Naive thymus-derived CD4-positive, alpha-beta T cell (primary cell): ENCODE measurements around the gene ADCK2. TPM values are rescaled to one million over a fixed set of nuclear protein-coding genes. Genes with fewer than 3 reads are reported as not detected.
"Not testable (repeated sequence)": the region's sequence is repeated elsewhere in the genome, so short reads cannot be mapped to it uniquely, and the experiment has no call there.

Source experiments
- ATAC-seq: fragments of 150-1000 bp; cut with Tn5 transposase; 2 replicates; pipeline ENCODE4 v1.10.0; 2021; ENCODE audit warnings: mild to moderate bottlenecking, moderate library complexity
- CTCF ChIA-PET: fragments of 350-600 bp; sonication (Branson Sonifier 250); formaldehyde crosslinking; loops from one replicate; lab custom pipeline; 2021; ENCODE audit warnings: antibody characterized with exemption; lab: Charles Lee
- POLR2A ChIA-PET: fragments of 350-600 bp; sonication (Branson Sonifier 250); formaldehyde crosslinking; loops from one replicate; lab custom pipeline; 2021; ENCODE audit warnings: antibody characterized with exemption, inconsistent platforms; lab: Charles Lee
- DNase-seq, 9 donors: peaks; one replicate each; pipeline versions ENCODE4 v3.0.0 to v3.0.0-alpha.2; 2020 to 2022; ENCODE audit warnings: mixed read lengths in 1 of 9
- H3K27ac ChIP-seq: one replicate; pipeline ENCODE4 v1.7.0; 2013; ENCODE audit warnings: mild to moderate bottlenecking, low read depth, low read length, moderate library complexity
- H3K27me3 ChIP-seq, 2 donors: one replicate each; pipeline ENCODE4 v1.7.0; 2013; ENCODE audit warnings: low read length in 2 of 2, mild to moderate bottlenecking in 2 of 2, moderate library complexity in 2 of 2; ENCODE audit not compliant: control insufficient read depth in 2 of 2, insufficient read depth in 2 of 2
- H3K36me3 ChIP-seq, 3 experiments: 1 replicate in 2 of 3; 2 replicates in 1 of 3; pipeline ENCODE4 v1.7.0; 2013; ENCODE audit warnings: low read length in 3 of 3, mild to moderate bottlenecking in 3 of 3, moderate library complexity in 1 of 3; ENCODE audit not compliant: insufficient read depth in 3 of 3, control insufficient read depth in 2 of 3
- H3K4me1 ChIP-seq, 2 donors: one replicate each; pipeline ENCODE4 v1.7.0; 2013; ENCODE audit warnings: low read length in 2 of 2, mild to moderate bottlenecking in 2 of 2, moderate library complexity in 1 of 2; ENCODE audit not compliant: control insufficient read depth in 2 of 2, insufficient read depth in 2 of 2
- H3K4me3 ChIP-seq: 2 replicates; pipeline ENCODE4 v1.7.0; 2013; ENCODE audit warnings: mild to moderate bottlenecking, low read length
- H3K9me3 ChIP-seq, 3 experiments: 1 replicate in 2 of 3; 2 replicates in 1 of 3; pipeline ENCODE4 v1.7.0; 2013; ENCODE audit warnings: low read length in 3 of 3; ENCODE audit not compliant: control insufficient read depth in 2 of 3
- H3K27ac Mint-ChIP-seq, 9 donors: one replicate each; pipeline ENCODE4 v1.8.0; 2020 to 2022; ENCODE audit warnings: mixed read lengths in 9 of 9, mild to moderate bottlenecking in 8 of 9, moderate library complexity in 5 of 9, inconsistent platforms in 2 of 9
- H3K27me3 Mint-ChIP-seq, 5 donors: one replicate each; pipeline ENCODE4 v1.8.0; 2021 to 2022; ENCODE audit warnings: mixed read lengths in 5 of 5, mild to moderate bottlenecking in 1 of 5
- H3K36me3 Mint-ChIP-seq, 5 donors: one replicate each; pipeline ENCODE4 v1.8.0; 2020 to 2022; ENCODE audit warnings: mixed read lengths in 5 of 5, mild to moderate bottlenecking in 3 of 5, inconsistent platforms in 1 of 5
- H3K4me1 Mint-ChIP-seq, 7 donors: one replicate each; pipeline ENCODE4 v1.8.0; 2020 to 2022; ENCODE audit warnings: mixed read lengths in 7 of 7, mild to moderate bottlenecking in 3 of 7, inconsistent platforms in 1 of 7
- H3K4me3 Mint-ChIP-seq, 10 donors: one replicate each; pipeline ENCODE4 v1.8.0; 2020 to 2022; ENCODE audit warnings: mild to moderate bottlenecking in 10 of 10, mixed read lengths in 10 of 10, moderate library complexity in 6 of 10, inconsistent platforms in 2 of 10
- H3K9me3 Mint-ChIP-seq, 11 donors: one replicate each; pipeline ENCODE4 v1.8.0; 2020 to 2022; ENCODE audit warnings: mixed read lengths in 11 of 11, mild to moderate bottlenecking in 4 of 11, inconsistent platforms in 1 of 11, moderate library complexity in 1 of 11
- intact Hi-C, 2 donors: fragments of 100-400 bp; cut with micrococcal nuclease; formaldehyde crosslinking; loops; one replicate each; pipeline ENCODE4 v1.15.1; 2023
- polyA plus RNA-seq, 2 donors: library from polyadenylated mRNA; unstranded; fragments of 300-500 nt; fragmentation: Illumina TruSeq; gene quantifications; one replicate each; pipeline ENCODE4 v1.2.3, GENCODE V29; 2021
- total RNA-seq, 6 experiments: library from RNA in 5 of 6; stranded (reverse) in 5 of 6; gene quantifications; 1 replicate in 5 of 6; 2 replicates in 1 of 6; pipeline ENCODE4 v1.2.3 and lab custom pipeline; 2021 to 2026

The ADCK2 gene
- total and polyA plus RNA-seq, 7 experiments from 2014 or later = 15.2 to 34.2 (median 18.9) TPM

DNA sequence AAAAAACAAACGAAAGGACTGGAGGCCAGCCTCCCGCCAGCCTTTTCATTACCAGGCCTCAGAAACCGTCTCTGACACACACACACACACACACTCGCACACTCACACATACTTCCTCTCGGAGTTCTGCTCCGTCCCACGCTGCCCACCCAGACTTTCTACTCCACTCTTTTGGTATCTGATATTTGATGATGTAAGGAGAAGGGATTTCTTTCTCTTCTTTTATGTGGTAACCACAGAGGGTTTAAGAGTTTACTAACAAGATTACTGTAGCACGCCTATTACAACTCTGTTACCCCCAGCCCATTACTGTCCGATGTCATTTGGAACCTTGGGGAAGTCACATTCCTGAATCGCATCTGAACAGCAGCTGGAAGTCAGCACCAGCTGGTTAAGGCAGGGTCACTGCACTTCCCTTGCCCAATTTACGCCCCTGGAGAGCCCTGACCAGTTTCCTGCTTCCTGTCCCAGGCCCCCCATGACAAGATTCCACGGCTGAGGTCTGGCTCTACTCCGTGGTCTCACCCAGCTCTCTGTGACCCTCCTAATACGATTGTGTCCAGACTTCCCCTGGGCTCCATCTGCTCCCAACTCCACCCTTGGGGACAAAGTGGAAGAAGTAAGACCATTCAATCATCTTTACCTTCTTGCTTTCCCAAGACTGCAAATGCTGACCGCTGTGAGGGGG is 33.2 kb upstream of the ADCK2 start:
- H3K9me3 ChIP-seq = no peaks in the 10 kb centered on the region
- H3K36me3 Mint-ChIP-seq = peaks cover 0 to 5% (median 0%) of the 10 kb centered on the region in 5 donors
- H3K4me3 ChIP-seq = no peak overlapping the region
- intact Hi-C loops = no loop called here
- DNase-seq (peak in 1 of 9 donors; percentile 18), ATAC-seq (no peak)
- no peak overlapping the region for H3K27ac Mint-ChIP-seq
- H3K4me1 ChIP-seq = peaks cover 0 to 8% of the 10 kb centered on the region in 2 donors
- H3K36me3 ChIP-seq = no peaks in the 10 kb centered on the region
- ChIA-PET POLR2A (no interaction called here), CTCF (no interaction called here)
- peaks cover 0 to 7% of the 10 kb centered on the region in 2 donors for H3K27me3 ChIP-seq
- peaks cover 0 to 4% (median 0%) of the 10 kb centered on the region in 11 donors for H3K9me3 Mint-ChIP-seq
- H3K4me3 Mint-ChIP-seq = peak overlapping the region; percentile 80 to 93 (median 88)
- no peak overlapping the region for H3K27ac ChIP-seq
- peaks cover 13 to 21% (median 17%) of the 10 kb centered on the region in 7 donors for H3K4me1 Mint-ChIP-seq
- peaks cover 54 to 73% (median 60%) of the 10 kb centered on the region in 5 donors for H3K27me3 Mint-ChIP-seq

DNA sequence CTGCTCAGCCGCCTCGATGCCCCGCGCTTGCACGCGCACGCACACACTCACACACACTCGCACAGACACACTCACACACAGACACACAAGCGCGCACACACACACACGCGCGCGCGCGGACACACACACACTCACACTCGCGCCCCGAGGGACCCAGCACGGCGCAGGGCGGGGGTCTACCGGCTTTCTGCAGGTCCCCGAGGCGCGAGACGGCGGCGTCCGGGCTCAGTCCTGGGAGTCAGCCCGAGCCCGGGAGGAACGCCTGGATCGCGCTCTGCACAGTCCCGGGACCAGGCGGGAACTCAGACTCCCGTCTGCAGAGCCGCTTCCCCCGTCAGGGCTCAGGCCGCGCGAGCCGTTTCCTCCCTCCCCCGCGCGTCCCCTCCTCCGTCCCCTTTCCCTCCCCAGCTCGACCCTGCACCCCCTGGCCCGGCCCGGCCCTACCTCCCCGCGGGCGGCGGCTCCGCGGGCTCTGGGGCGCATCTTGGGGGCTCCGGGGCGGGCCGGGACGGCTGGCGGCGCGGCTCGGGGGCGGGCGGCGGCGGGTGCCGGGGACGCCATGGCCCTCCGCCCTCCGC is 32.6 kb upstream of the ADCK2 start:
- peaks cover 0 to 8% of the 10 kb centered on the region in 2 donors for H3K4me1 ChIP-seq
- H3K9me3 ChIP-seq = no peaks in the 10 kb centered on the region
- Mint-ChIP-seq H3K36me3 (peaks cover 0 to 5% (median 0%) of the 10 kb centered on the region in 5 donors), H3K4me1 (peaks cover 13 to 21% (median 17%) of the 10 kb centered on the region in 7 donors), H3K27me3 (peaks cover 54 to 78% (median 64%) of the 10 kb centered on the region in 5 donors), H3K4me3 (peak overlapping the region; percentile 80 to 93 (median 88)), H3K27ac (no peak overlapping the region), H3K9me3 (peaks cover 0 to 4% (median 0%) of the 10 kb centered on the region in 11 donors)
- DNase-seq (peak in 2 of 9 donors; percentile 10 to 15), ATAC-seq (peak; percentile 45)
- H3K36me3 ChIP-seq = no peaks in the 10 kb centered on the region
- intact Hi-C loops = no loop called here
- no peak overlapping the region for H3K27ac ChIP-seq
- peak overlapping the region; percentile 24 for H3K4me3 ChIP-seq
- peaks cover 0 to 7% of the 10 kb centered on the region in 2 donors for H3K27me3 ChIP-seq
- CTCF ChIA-PET = no interaction called here
- POLR2A ChIA-PET = no interaction called here

DNA sequence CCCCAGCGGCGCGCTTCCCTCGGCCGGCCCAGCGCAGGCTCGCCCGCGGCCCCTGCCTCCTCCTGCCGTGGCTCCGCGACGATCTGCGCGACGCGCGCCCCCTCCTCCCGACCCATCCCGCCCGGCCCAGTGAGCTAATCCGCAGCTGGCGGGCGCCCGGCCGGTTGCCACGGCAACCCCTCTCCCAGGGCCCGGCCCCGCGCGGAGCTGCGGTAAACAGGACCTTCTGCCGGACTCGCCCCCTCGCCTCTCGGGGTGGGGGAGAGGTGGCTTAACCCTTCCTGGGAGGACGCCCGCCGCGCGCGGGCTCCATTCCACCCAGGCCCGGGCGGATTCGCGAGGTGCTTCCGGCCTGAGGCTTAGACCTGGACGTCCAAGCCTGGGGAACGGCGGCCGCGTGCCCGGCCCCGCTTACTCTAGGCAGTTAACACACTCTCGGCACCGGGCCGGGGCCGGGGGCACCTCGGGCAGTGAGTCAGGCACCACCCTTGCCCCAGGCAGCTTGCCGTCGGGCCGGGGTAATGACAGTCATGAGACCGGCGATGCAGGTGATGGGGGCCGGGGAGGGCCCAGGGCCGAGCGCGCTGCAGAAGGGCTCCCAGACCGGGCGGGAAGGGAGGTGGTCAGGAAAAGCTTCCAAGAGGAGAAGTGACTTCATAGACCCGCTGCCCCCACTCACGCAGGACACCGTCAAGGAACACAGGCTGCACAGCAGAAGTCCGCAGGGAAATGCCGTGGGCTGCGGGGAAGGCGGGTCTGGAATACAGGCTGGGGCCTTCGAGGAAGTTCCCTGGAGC is 31.8 kb upstream of the ADCK2 start, which contains the start of gene DENND2A:
Gene DENND2A, minus strand, starts transcription at position 87 of the 797 bp plus-strand sequence. CDS start 38,416 bp downstream, outside the sequence.
- DNase-seq (no peak), ATAC-seq (peak; percentile 20)
- Mint-ChIP-seq H3K9me3 (peaks cover 0 to 4% (median 0%) of the 10 kb centered on the region in 11 donors), H3K27ac (no peak within 1 kb of the TSS), H3K27me3 (peaks cover 53 to 75% (median 61%) of the 10 kb centered on the region in 5 donors), H3K4me3 (peak within 1 kb of the TSS; percentile 80 to 93 (median 88)), H3K4me1 (peaks cover 13 to 21% (median 17%) of the 10 kb centered on the region in 7 donors), H3K36me3 (peaks cover 0 to 5% (median 0%) of the 10 kb centered on the region in 5 donors)
- Histone ChIP-seq H3K9me3 (no peaks in the 10 kb centered on the region), H3K4me1 (peaks cover 0 to 8% of the 10 kb centered on the region in 2 donors), H3K27me3 (peaks cover 0 to 7% of the 10 kb centered on the region in 2 donors), H3K27ac (no peak within 1 kb of the TSS), H3K36me3 (no peaks in the 10 kb centered on the region), H3K4me3 (peak within 1 kb of the TSS; percentile 24)
- ChIA-PET POLR2A (interaction anchor here (0.7 kb wide), 1 partner anchor 15 kb away, joined by 3 read pairs; no protein-coding TSS in a partner anchor), CTCF (no interaction called here)
- intact Hi-C loops = no loop called here

DNA sequence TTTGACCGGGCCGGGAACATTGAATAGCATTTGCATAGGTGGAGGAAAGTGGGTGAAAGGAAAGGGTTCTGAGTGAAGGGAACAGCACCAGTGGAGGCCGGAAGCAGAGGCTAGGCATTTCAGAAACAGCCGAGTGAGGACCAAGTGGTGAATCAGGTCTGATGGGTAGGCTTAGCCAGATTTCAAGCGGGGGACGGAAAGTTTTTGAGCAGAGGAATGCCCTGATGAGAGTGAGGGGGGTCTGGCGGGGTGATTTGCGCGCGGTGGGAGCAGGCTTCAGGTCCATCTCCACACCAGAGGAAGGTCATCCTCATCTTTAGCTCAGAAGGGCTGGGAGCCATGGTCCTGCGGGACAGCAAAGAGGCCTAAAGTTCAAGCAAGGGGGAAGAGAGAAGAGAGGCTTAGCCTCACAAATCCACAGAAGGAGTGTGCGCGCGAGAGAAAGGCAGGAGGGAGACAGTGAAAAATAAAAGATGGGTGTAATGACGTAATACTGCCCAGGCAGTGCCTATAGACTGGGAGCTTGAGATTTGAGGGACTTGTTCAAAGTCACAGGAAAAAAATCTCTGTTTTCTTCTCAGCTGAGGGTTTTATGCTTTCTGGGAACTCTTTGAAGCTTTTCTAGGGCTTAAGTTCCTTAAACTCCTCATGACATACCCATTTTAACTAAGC is 31.1 kb upstream of the ADCK2 start:
- ChIA-PET POLR2A (interaction anchor here (0.6 to 0.7 kb wide), 2 partner anchors 16 to 138 kb away, joined by 3 read pairs; no protein-coding TSS in a partner anchor), CTCF (no interaction called here)
- H3K36me3 ChIP-seq = no peaks in the 10 kb centered on the region
- no peak overlapping the region for H3K27ac ChIP-seq
- H3K9me3 Mint-ChIP-seq = peaks cover 0 to 4% (median 0%) of the 10 kb centered on the region in 11 donors
- no peak overlapping the region for H3K4me3 ChIP-seq
- H3K36me3 Mint-ChIP-seq = peaks cover 0 to 5% (median 0%) of the 10 kb centered on the region in 5 donors
- H3K4me3 Mint-ChIP-seq = peak overlapping the region in 9 of 10 donors; percentile 54 to 78 (median 62)
- intact Hi-C loops = no loop called here
- H3K4me1 ChIP-seq = peaks cover 0 to 8% of the 10 kb centered on the region in 2 donors
- H3K4me1 Mint-ChIP-seq = peaks cover 14 to 22% (median 17%) of the 10 kb centered on the region in 7 donors
- H3K27ac Mint-ChIP-seq = no peak overlapping the region
- H3K9me3 ChIP-seq = no peaks in the 10 kb centered on the region
- H3K27me3 ChIP-seq = peaks cover 0 to 7% of the 10 kb centered on the region in 2 donors
- ATAC-seq = no peak
- H3K27me3 Mint-ChIP-seq = peaks cover 49 to 73% (median 57%) of the 10 kb centered on the region in 5 donors
- DNase-seq = no peak

DNA sequence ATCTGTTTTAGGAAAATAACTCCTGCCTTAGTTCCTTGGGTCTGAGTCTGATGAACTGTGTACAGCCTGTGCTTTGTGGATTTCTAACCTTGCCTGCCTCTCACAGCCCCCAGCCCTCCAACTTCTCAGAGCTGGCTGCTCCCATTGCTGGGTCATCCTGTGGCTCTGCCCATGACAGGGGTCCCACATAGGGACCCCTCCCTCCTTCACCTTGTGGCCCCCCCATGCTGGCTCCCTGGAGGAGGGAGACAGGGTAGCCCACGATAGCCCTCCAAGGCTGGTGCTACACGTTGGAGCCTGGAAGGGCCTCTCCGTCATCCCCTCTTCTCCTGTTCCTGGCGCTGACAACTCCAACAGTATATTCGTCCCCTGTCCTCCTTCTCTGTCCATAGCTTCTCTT is 29.3 kb upstream of the ADCK2 start:
- ChIA-PET POLR2A (no interaction called here), CTCF (no interaction called here)
- no peak for ATAC-seq

DNA sequence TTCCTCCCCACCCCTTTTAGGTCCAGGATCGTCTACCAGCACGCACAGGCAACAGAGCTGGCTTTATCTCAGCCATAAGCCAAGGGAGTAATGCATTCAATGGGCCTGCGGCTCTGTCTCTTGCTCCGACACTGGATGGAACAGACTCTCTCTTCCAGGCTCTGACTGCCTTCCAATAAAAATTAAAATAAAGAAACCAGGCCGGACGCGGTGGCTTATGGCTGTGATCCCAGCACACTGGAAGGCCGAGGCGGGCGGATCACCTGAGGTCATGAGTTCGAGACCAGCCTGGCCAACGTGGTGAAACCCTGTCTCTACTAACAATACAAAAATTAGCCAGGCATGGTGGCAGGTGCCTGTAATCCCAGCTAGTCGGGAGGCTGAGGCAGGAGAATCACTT is 28.0 kb upstream of the ADCK2 start:
- H3K36me3 ChIP-seq, H3K27me3 ChIP-seq, intact Hi-C loops, H3K9me3 ChIP-seq, H3K27ac Mint-ChIP-seq, H3K9me3 Mint-ChIP-seq, H3K4me1 ChIP-seq, ATAC-seq, H3K36me3 Mint-ChIP-seq, H3K4me3 ChIP-seq, H3K27ac ChIP-seq, POLR2A ChIA-PET, DNase-seq, H3K4me3 Mint-ChIP-seq: not testable (repeated sequence)
- Mint-ChIP-seq H3K27me3 (peaks cover 25 to 57% (median 34%) of the 10 kb centered on the region in 5 donors), H3K4me1 (peaks cover 13 to 24% (median 15%) of the 10 kb centered on the region in 7 donors)
- CTCF ChIA-PET = interaction anchor here (0.7 kb wide), 1 partner anchor 8 kb away, joined by 3 read pairs; no protein-coding TSS in a partner anchor

More for the DNA sequence above, 29.3 kb upstream of the ADCK2 start:
- Mint-ChIP-seq H3K27ac (no peak overlapping the region), H3K27me3 (peaks cover 33 to 65% (median 42%) of the 10 kb centered on the region in 5 donors), H3K4me3 (peak overlapping the region in 1 of 10 donors; percentile 53), H3K9me3 (peaks cover 0 to 4% (median 0%) of the 10 kb centered on the region in 11 donors), H3K36me3 (peaks cover 0 to 5% (median 0%) of the 10 kb centered on the region in 5 donors), H3K4me1 (peaks cover 18 to 31% (median 22%) of the 10 kb centered on the region in 7 donors)
- no peaks in the 10 kb centered on the region for H3K36me3 ChIP-seq
- no peaks in the 10 kb centered on the region for H3K9me3 ChIP-seq
- intact Hi-C loops = no loop called here
- peaks cover 0 to 7% of the 10 kb centered on the region in 2 donors for H3K27me3 ChIP-seq
- H3K4me3 ChIP-seq = no peak overlapping the region
- H3K27ac ChIP-seq = no peak overlapping the region
- no peak for DNase-seq
- peaks cover 0 to 8% of the 10 kb centered on the region in 2 donors for H3K4me1 ChIP-seq
